NK-92 (cell line): Measurements from ENCODE around the gene PTPRD.

Experiments
- DNase-seq: peaks from one replicate; lab custom pipeline; 2025; ENCODE audit not compliant: unreplicated experiment; lab: John Stamatoyannopoulos, UW

The PTPRD gene

GRCh38 chr9:10272830-10273229 is 340.0 kb downstream of the PTPRD start:
- no peak for DNase-seq

- DNase-seq: no peak
These were observed 344.0 kb downstream of the PTPRD start for GRCh38 chr9:10268531-10269485.

GRCh38 chr9:10265153-10265631 is 347.6 kb downstream of the PTPRD start:
- DNase-seq: no peak

- DNase-seq: no peak
These were observed 352.3 kb downstream of the PTPRD start for GRCh38 chr9:10260501-10260900.

GRCh38 chr9:10259668-10260067 is 353.1 kb downstream of the PTPRD start:
- DNase-seq: no peak

- no peak for DNase-seq
These were observed 357.0 kb downstream of the PTPRD start for GRCh38 chr9:10255758-10256157.

- no peak for DNase-seq
These were observed 358.5 kb downstream of the PTPRD start for GRCh38 chr9:10254338-10254737.

GRCh38 chr9:10253341-10253740 is 359.5 kb downstream of the PTPRD start:
- DNase-seq: no peak

GRCh38 chr9:10252174-10252573 is 360.6 kb downstream of the PTPRD start:
- no peak for DNase-seq

GRCh38 chr9:10251490-10251889 is 361.3 kb downstream of the PTPRD start:
- DNase-seq: no peak

- no peak for DNase-seq
These were observed 362.6 kb downstream of the PTPRD start for GRCh38 chr9:10250219-10250618.

GRCh38 chr9:10248890-10249289 is 363.9 kb downstream of the PTPRD start:
- no peak for DNase-seq

GRCh38 chr9:10242255-10242654 is 370.5 kb downstream of the PTPRD start:
- no peak for DNase-seq

GRCh38 chr9:10238087-10238486 is 374.7 kb downstream of the PTPRD start:
- DNase-seq: no peak

- no peak for DNase-seq
These were observed 375.2 kb downstream of the PTPRD start for GRCh38 chr9:10237584-10237983.

- DNase-seq: no peak
These were observed 376.6 kb downstream of the PTPRD start for GRCh38 chr9:10236161-10236560.

GRCh38 chr9:10235376-10235775 is 377.4 kb downstream of the PTPRD start:
- no peak for DNase-seq

GRCh38 chr9:10232352-10232930 is 380.4 kb downstream of the PTPRD start:
- no peak for DNase-seq

- no peak for DNase-seq
These were observed 382.3 kb downstream of the PTPRD start for GRCh38 chr9:10230512-10230911.

GRCh38 chr9:10228082-10228481 is 384.7 kb downstream of the PTPRD start:
- no peak for DNase-seq

GRCh38 chr9:10226996-10227395 is 385.8 kb downstream of the PTPRD start:
- no peak for DNase-seq

- no peak for DNase-seq
These were observed 400.1 kb downstream of the PTPRD start for GRCh38 chr9:10212702-10213101.
